HG02678 (cell line): ENCODE measurements around the gene TRIM61.

Source experiments
- ATAC-seq: cut with Tn5 transposase; IDR thresholded peaks from one replicate; pipeline ENCODE4 v1.9.1; 2021; ENCODE audit warnings: mild to moderate bottlenecking, moderate library complexity; ENCODE audit not compliant: unreplicated experiment

Gene TRIM61

DNA sequence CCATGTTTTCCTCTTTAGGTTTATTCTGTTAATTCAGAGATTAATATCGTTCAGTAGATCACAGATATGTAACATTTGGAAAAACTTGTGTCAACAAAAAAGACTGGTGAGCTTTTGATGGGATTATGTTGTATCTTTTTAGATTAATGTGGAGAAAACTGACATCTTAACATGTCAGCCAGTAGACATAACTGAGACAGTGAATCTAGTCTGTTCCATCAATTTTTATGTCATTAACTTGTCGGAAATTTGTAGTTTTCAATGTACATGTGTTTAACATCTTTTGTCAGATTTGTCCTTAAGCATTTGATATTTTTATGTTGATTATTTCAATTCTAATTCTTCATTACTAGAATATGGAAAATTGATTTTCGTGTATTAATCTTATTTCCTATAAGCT, 58.5 kb downstream of the TRIM61 start:
- no peak for ATAC-seq
